ENCODE results near the gene ATP1B2. TPM values are rescaled to one million over a fixed set of nuclear protein-coding genes. Genes with fewer than 3 reads are reported as not detected.

Gene ATP1B2
- total and polyA plus RNA-seq, 2 of the 8 experiments (the other 6 are each of a cell fraction or from before 2014, with no cell fraction given) = 9.1 to 21.0 TPM

GRCh38 chr17:7655541-7655840 lies 4.8 kb downstream of the ATP1B2 start:
- peak overlapping the region; percentile 25 for H4K91ac ChIP-seq (replicated peaks; ENCODE audit: insufficient read length, low read length)
- no peak overlapping the region for H3K4me3 ChIP-seq (ENCODE audit: extremely low read depth in 1 of 4, insufficient read depth in 2 of 4, low read depth in 3 of 4, low read length in 4 of 4)
- no peak overlapping the region for H3K4me2 ChIP-seq (ENCODE audit: insufficient read depth in 1 of 2, low read depth in 2 of 2, low read length in 2 of 2)
- H2BK5ac ChIP-seq (ENCODE audit: low read depth, low read length) = no peak overlapping the region
- no peak overlapping the region for H2BK120ac ChIP-seq (replicated peaks; ENCODE audit: low read depth, low read length)
- no peak overlapping the region for H3K23ac ChIP-seq (ENCODE audit: insufficient read length)
- WGBS, 2 experiments (ENCODE audit: extremely low coverage in 1 of 2, insufficient coverage in 1 of 2, insufficient read length in 1 of 2, insufficient replicate concordance in 2 of 2, low coverage in 1 of 2, low lambda C conversion rate in 2 of 2, missing lambda C conversion rate in 1 of 2) = 95% methylated on average over 15 of the region's 17 CpGs; no CpG with 5 or more reads in 1 of the 2 experiments
- CTCF ChIA-PET (ENCODE audit: partially characterized antibody) = interaction anchor here (0.6 to 18.2 kb wide), 4 partner anchors 16 to 88 kb away, joined by 3 to 211 read pairs (median 101); partner anchors contain the start of gene SHBG
- no peak overlapping the region for H3K14ac ChIP-seq (ENCODE audit: insufficient read length)
- no peak overlapping the region for H3K18ac ChIP-seq (ENCODE audit: extremely low read depth, low read length)
- H2BK20ac ChIP-seq (ENCODE audit: low read length) = no peak overlapping the region
- H2AK5ac ChIP-seq (ENCODE audit: low read depth, low read length) = 0 out of 2 replicates have a peak overlapping the region, but pooled peaks have one; percentile 41
- H3K36me3 ChIP-seq (ENCODE audit: control insufficient read depth in 2 of 4, insufficient read depth in 4 of 4, low read length in 3 of 4) = no peaks in the 10 kb centered on the region; a peak in 2 of 8 replicates
- FAIRE-seq (no peak), DNase-seq (ENCODE audit: low read depth in 1 of 2, low spot score in 2 of 2) (no peak)
- no peaks in the 10 kb centered on the region for H3K79me1 ChIP-seq (ENCODE audit: low read depth, low read length)
- no peak overlapping the region for H3K4ac ChIP-seq (replicated peaks; ENCODE audit: insufficient read length, low read depth, low read length)
- H4K5ac ChIP-seq (ENCODE audit: insufficient read length, low read depth, low read length) = no peak overlapping the region
- POLR2A ChIA-PET (ENCODE audit: partially characterized antibody) = interaction anchor here (1.3 to 79.4 kb wide), 4 partner anchors 11 to 66 kb away, joined by 4 to 2272 read pairs (median 1138); partner anchors contain the start of genes ATP1B2, FXR2, SAT2 and SHBG
- peaks cover 18% of the 10 kb centered on the region for H3K23me2 ChIP-seq (ENCODE audit: low read depth, low read length)
- H3K27me3 ChIP-seq (replicated peaks in 1 of 4; ENCODE audit: control insufficient read depth in 3 of 4, extremely low read depth in 1 of 4, insufficient read depth in 3 of 4, low read length in 3 of 4) = peaks cover 0 to 11% (median 4%) of the 10 kb centered on the region in 4 experiments; a peak in 3 of 7 replicates
- peak overlapping the region; percentile 62; the same call in 1 of the 2 replicates for H2BK15ac ChIP-seq (ENCODE audit: low read length)
- no peaks in the 10 kb centered on the region for H3K9me3 ChIP-seq (ENCODE audit: insufficient read depth in 2 of 2, low read depth in 1 of 2, low read length in 1 of 2)
- peak overlapping the region; percentile 89; the same call in 1 of the 2 replicates for H2BK12ac ChIP-seq (ENCODE audit: low read depth, low read length)
- H3K56ac ChIP-seq (replicated peaks; ENCODE audit: insufficient read length, low read depth, low read length) = no peak overlapping the region
- H3K4me1 ChIP-seq (replicated peaks in 1 of 4; ENCODE audit: control insufficient read depth in 3 of 4, insufficient read depth in 4 of 4, low read length in 3 of 4) = peaks cover 9 to 18% (median 13%) of the 10 kb centered on the region in 4 experiments
- no peak overlapping the region for H3K9ac ChIP-seq (replicated peaks in 1 of 4; ENCODE audit: extremely low read depth in 1 of 4, low read depth in 3 of 4, low read length in 3 of 4)
- TF ChIP-seq JUND (IDR thresholded peaks at IDR 0.05; ENCODE audit: low read length) (no peak), NANOG (IDR thresholded peaks at IDR 0.05; ENCODE audit: insufficient read depth, low read depth, low read length, poor library complexity, severe bottlenecking) (no peak), RBBP5 (IDR thresholded peaks at IDR 0.05; ENCODE audit: borderline replicate concordance, low read depth, low read length) (no peak), SP4 (IDR thresholded peaks at IDR 0.05; ENCODE audit: low read length) (no peak), TBP (IDR thresholded peaks at IDR 0.05; ENCODE audit: low read depth, low read length) (no peak), TCF12 (IDR thresholded peaks at IDR 0.05; ENCODE audit: low read depth, low read length) (no peak)
- H3K79me2 ChIP-seq (ENCODE audit: control insufficient read depth in 1 of 2, insufficient read depth in 2 of 2, low read length in 2 of 2) = no peaks in the 10 kb centered on the region
- no peak overlapping the region for H2AFZ ChIP-seq (ENCODE audit: low read length)
- H4K20me1 ChIP-seq (replicated peaks in 1 of 2; ENCODE audit: control insufficient read depth in 1 of 2, insufficient read depth in 2 of 2, low read length in 2 of 2) = peaks cover 0 to 2% of the 10 kb centered on the region in 2 experiments
- no peak overlapping the region for H4K8ac ChIP-seq (ENCODE audit: extremely low read depth, insufficient read depth, low read length)
- no peak overlapping the region for H3K27ac ChIP-seq (ENCODE audit: low read depth, low read length)

All from H1 (cell line).